Astrocyte (in vitro differentiated cells and primary cell): ENCODE data around the gene COPS4.

Source experiments
- CTCF ChIP-seq: IDR thresholded peaks from 2 replicates; pipeline ENCODE4 v1.5.1; 2011; ENCODE audit warnings: low read depth, mild to moderate bottlenecking, inconsistent platforms, low read length, moderate library complexity; ENCODE audit not compliant: insufficient read depth
- EZH2 ChIP-seq: IDR thresholded peaks from 2 replicates; pipeline ENCODE4 v1.6.1; 2012; ENCODE audit warnings: mild to moderate bottlenecking, low read length, inconsistent platforms; ENCODE audit not compliant: insufficient read depth

GRCh38 chr4:83025563-83025962 is 9.4 kb upstream of the COPS4 start:
- TF ChIP-seq CTCF (no peak), EZH2 (no peak)
